Hepatocyte (in vitro differentiated cells): ENCODE measurements around the gene EEF1AKMT1. TPM values are rescaled to one million over a fixed set of nuclear protein-coding genes. Genes with fewer than 3 reads are reported as not detected.

Experiments used
- DNase-seq: peaks from one replicate; pipeline ENCODE4 v3.0.0-alpha.2; 2016; ENCODE audit warnings: low spot score
- H2AFZ ChIP-seq: fragments of 200-600 bp; sonication (generic); 2 replicates; pipeline ENCODE4 v1.6.0; 2016; ENCODE audit warnings: antibody characterized with exemption, mild to moderate bottlenecking
- H3K27ac ChIP-seq: fragments of 200-600 bp; sonication (generic); 2 replicates; pipeline ENCODE4 v1.5.1; 2016; ENCODE audit warnings: mild to moderate bottlenecking
- H3K27me3 ChIP-seq: fragments of 200-600 bp; sonication (generic); 2 replicates; pipeline ENCODE4 v1.6.1; 2016
- H3K36me3 ChIP-seq: fragments of 200-600 bp; sonication (generic); replicated peaks from 2 replicates; pipeline ENCODE4 v1.5.1; 2016; ENCODE audit warnings: low read depth; ENCODE audit not compliant: insufficient read depth
- H3K4me1 ChIP-seq: fragments of 200-600 bp; sonication (generic); 2 replicates; pipeline ENCODE4 v1.5.1; 2016; ENCODE audit warnings: mild to moderate bottlenecking, moderate library complexity; ENCODE audit not compliant: insufficient read depth
- H3K4me2 ChIP-seq: fragments of 200-600 bp; sonication (generic); 2 replicates; pipeline ENCODE4 v1.6.0; 2016
- H3K4me3 ChIP-seq: fragments of 200-600 bp; sonication (generic); 2 replicates; pipeline ENCODE4 v1.5.1; 2016; ENCODE audit warnings: mild to moderate bottlenecking
- H3K79me2 ChIP-seq: fragments of 200-600 bp; sonication (generic); 2 replicates; pipeline ENCODE4 v1.6.0; 2017; ENCODE audit warnings: mild to moderate bottlenecking
- H3K9me2 ChIP-seq: fragments of 200-600 bp; sonication (generic); replicated peaks from 2 replicates; pipeline ENCODE4 v1.6.0; 2017; ENCODE audit warnings: mild to moderate bottlenecking; ENCODE audit not compliant: insufficient read depth
- H3K9me3 ChIP-seq: fragments of 200-600 bp; sonication (generic); 2 replicates; pipeline ENCODE4 v1.5.1; 2016; ENCODE audit warnings: low read depth, mild to moderate bottlenecking
- H4K20me1 ChIP-seq: fragments of 200-600 bp; sonication (generic); 2 replicates; pipeline ENCODE4 v1.6.0; 2016; ENCODE audit warnings: mild to moderate bottlenecking; ENCODE audit not compliant: insufficient read depth, poor library complexity, severe bottlenecking
- CTCF ChIP-seq: fragments of 200-600 bp; sonication (generic); IDR thresholded peaks from 2 replicates; pipeline ENCODE4 v1.5.1; 2016; ENCODE audit warnings: antibody characterized with exemption, mild to moderate bottlenecking; ENCODE audit not compliant: poor library complexity
- EZH2 ChIP-seq: fragments of 200-600 bp; sonication (generic); IDR thresholded peaks from 2 replicates; pipeline ENCODE4 v1.6.1; 2016; ENCODE audit warnings: antibody characterized with exemption, mild to moderate bottlenecking, borderline replicate concordance
- EZH2phosphoT487 ChIP-seq: fragments of 200-600 bp; sonication (generic); IDR thresholded peaks from one replicate; pipeline ENCODE4 v1.6.1; 2018; ENCODE audit warnings: antibody characterized with exemption, mild to moderate bottlenecking, low read depth, moderate library complexity; ENCODE audit not compliant: unreplicated experiment, severe bottlenecking
- WGBS: methylation state at CpG from one replicate; pipeline ENCODE4 v1.1.6; 2016; ENCODE audit warnings: low lambda C conversion rate; ENCODE audit errors: missing lambda C conversion rate; 5-methylcytosine and 5-hydroxymethylcytosine counted together
- polyA plus RNA-seq: library from polyadenylated mRNA; unstranded; fragments of >200 nt; fragmentation: Nextera tagmentation; extraction: Ambion mirVana; gene quantifications from 2 replicates; pipeline ENCODE4 v1.2.1, GENCODE V29; 2016
- total RNA-seq: library from RNA; depleted of rRNA; stranded (reverse); fragments of >200 nt; gene quantifications from 2 replicates; pipeline ENCODE4 v1.2.3, GENCODE V29; 2014

The EEF1AKMT1 gene
- total and polyA plus RNA-seq, 2 experiments from 2014 or later: 9.2 to 13.6 TPM

GRCh38 chr13:20702530-20702914, 71.2 kb downstream of the EEF1AKMT1 start:
- Histone ChIP-seq H3K79me2 (no peaks in the 10 kb centered on the region), H3K36me3 (no peaks in the 10 kb centered on the region), H3K9me2 (no peaks in the 10 kb centered on the region), H2AFZ (peak overlapping the region; percentile 98), H3K27ac (peak overlapping the region; percentile 77), H3K4me1 (peaks cover 13% of the 10 kb centered on the region), H4K20me1 (no peaks in the 10 kb centered on the region), H3K9me3 (no peaks in the 10 kb centered on the region), H3K4me2 (peak overlapping the region; percentile 95), H3K4me3 (peak overlapping the region; percentile 98), H3K27me3 (no peaks in the 10 kb centered on the region)
- WGBS: 49% methylated on average over 9 of the region's 9 CpGs
- TF ChIP-seq CTCF (no peak), EZH2 (no peak), EZH2phosphoT487 (no peak)
- peak; percentile 36 for DNase-seq

GRCh38 chr13:20701461-20701860, 72.3 kb downstream of the EEF1AKMT1 start:
- TF ChIP-seq EZH2phosphoT487 (no peak), CTCF (no peak), EZH2 (no peak)
- H3K27me3 ChIP-seq: no peaks in the 10 kb centered on the region
- H3K4me3 ChIP-seq: no peak overlapping the region

GRCh38 chr13:20700288-20700687, 73.5 kb downstream of the EEF1AKMT1 start:
- no peaks in the 10 kb centered on the region for H3K9me3 ChIP-seq
- WGBS: 87% methylated on average over 6 of the region's 6 CpGs
- no peaks in the 10 kb centered on the region for H3K9me2 ChIP-seq

More at GRCh38 chr13:20701461-20701860, 72.3 kb downstream of the EEF1AKMT1 start:
- no peak for DNase-seq
- Histone ChIP-seq H3K4me1 (peaks cover 13% of the 10 kb centered on the region), H3K36me3 (no peaks in the 10 kb centered on the region), H3K27ac (no peak overlapping the region), H3K9me3 (no peaks in the 10 kb centered on the region), H4K20me1 (no peaks in the 10 kb centered on the region), H2AFZ (no peak overlapping the region), H3K79me2 (no peaks in the 10 kb centered on the region), H3K9me2 (no peaks in the 10 kb centered on the region), H3K4me2 (peak overlapping the region; percentile 95)
- 95% methylated on average over 3 of the region's 3 CpGs for WGBS

More at GRCh38 chr13:20700288-20700687, 73.5 kb downstream of the EEF1AKMT1 start:
- Histone ChIP-seq H3K4me2 (no peak overlapping the region), H2AFZ (no peak overlapping the region), H3K27me3 (no peaks in the 10 kb centered on the region), H3K4me3 (no peak overlapping the region), H3K27ac (no peak overlapping the region), H4K20me1 (no peaks in the 10 kb centered on the region), H3K36me3 (no peaks in the 10 kb centered on the region), H3K4me1 (peaks cover 13% of the 10 kb centered on the region), H3K79me2 (no peaks in the 10 kb centered on the region)
- no peak for DNase-seq
- no peak for TF ChIP-seq EZH2
- no peak for TF ChIP-seq EZH2phosphoT487
- no peak for TF ChIP-seq CTCF
